HG02852 (cell line): Measurements from ENCODE around the gene TXNDC15.
"Not testable (repeated sequence)": the region's sequence is repeated elsewhere in the genome, so short reads cannot be mapped to it uniquely, and the experiment has no call there.

Experiments
- ATAC-seq: cut with Tn5 transposase; IDR thresholded peaks from one replicate; pipeline ENCODE4 v1.9.1; 2021; ENCODE audit warnings: mild to moderate bottlenecking, moderate library complexity; ENCODE audit not compliant: unreplicated experiment

TXNDC15 gene, protein sequence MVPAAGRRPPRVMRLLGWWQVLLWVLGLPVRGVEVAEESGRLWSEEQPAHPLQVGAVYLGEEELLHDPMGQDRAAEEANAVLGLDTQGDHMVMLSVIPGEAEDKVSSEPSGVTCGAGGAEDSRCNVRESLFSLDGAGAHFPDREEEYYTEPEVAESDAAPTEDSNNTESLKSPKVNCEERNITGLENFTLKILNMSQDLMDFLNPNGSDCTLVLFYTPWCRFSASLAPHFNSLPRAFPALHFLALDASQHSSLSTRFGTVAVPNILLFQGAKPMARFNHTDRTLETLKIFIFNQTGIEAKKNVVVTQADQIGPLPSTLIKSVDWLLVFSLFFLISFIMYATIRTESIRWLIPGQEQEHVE

DNA sequence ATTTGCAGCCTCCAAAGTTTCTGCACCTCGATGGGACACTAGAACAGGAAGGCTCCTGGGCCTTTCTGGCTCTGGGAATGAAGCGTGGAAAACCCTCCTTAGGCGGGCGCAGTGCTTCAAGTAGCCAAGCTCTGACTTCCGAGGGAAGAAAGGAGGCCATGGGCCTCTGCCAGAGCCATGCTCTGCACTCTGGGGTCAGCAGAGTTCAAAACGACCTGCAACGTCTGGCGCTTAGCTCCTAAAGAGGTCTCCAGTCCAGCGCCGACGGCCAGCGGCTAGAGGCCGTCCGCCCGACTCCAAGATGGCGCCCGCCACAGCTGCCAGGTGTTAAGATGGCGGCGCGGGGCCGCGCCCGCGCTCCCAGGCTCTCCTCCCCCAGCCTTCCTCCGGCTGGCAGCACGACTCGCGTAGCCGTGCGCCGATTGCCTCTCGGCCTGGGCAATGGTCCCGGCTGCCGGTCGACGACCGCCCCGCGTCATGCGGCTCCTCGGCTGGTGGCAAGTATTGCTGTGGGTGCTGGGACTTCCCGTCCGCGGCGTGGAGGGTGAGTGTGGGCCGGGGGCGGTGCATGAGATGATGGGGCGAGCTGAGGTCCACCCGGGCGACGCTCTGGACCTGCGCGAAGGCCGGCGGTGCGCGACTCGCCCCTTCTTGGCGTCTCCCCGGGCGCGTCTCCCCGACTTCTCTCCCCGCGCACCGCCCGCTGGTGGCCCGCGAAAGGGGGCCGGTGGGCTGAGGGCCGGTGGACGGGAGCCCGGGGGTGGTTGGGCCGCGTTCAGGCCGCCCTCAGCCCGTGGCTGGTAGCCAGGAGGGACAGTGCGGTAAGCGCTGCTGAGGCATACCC lies at the start of gene TXNDC15:
TXNDC15 (plus strand) TSS at position 385 of the 844 bp plus-strand sequence; CDS start at position 442, 57 bp downstream.
- ATAC-seq: peak; percentile 85

DNA sequence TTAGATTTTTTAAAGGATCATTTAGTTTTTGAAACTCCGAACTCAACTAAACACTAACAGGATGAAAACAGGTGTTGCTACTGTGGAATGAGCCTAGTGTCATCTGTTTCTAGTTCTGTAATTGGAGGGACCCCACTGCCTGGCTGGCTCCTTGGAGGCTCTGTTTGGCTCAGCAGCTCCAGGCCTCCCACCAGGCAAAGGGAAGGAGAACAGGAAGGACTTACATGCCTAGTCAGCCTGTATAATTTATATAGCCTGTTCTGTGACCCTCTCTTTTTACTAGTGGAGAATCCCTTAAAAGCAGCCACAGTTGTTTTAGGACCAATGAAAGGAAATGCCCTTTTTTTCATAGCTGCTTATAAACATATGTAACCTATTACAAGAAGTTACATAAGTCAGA lies 49.5 kb upstream of the TXNDC15 start:
- ATAC-seq: no peak

DNA sequence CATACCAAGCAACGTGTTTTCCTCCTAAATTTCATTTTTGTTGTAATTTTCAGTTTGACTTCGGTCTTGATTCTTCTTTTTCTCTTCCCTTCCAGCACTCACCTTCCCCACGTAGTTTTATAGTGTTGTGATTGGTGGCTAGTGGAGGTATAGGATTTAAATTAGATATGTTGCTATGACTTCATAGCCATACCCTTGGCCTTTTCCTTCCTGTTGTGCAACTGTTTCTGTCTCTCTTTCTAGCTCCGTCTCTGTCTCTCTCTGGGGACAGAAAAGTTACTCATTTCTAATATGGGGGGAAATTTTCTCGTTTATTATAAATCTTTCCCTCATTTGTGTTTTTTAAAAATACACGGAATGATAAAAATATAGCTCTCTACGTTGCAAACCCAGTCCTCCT lies 49.0 kb upstream of the TXNDC15 start:
- ATAC-seq: no peak

DNA sequence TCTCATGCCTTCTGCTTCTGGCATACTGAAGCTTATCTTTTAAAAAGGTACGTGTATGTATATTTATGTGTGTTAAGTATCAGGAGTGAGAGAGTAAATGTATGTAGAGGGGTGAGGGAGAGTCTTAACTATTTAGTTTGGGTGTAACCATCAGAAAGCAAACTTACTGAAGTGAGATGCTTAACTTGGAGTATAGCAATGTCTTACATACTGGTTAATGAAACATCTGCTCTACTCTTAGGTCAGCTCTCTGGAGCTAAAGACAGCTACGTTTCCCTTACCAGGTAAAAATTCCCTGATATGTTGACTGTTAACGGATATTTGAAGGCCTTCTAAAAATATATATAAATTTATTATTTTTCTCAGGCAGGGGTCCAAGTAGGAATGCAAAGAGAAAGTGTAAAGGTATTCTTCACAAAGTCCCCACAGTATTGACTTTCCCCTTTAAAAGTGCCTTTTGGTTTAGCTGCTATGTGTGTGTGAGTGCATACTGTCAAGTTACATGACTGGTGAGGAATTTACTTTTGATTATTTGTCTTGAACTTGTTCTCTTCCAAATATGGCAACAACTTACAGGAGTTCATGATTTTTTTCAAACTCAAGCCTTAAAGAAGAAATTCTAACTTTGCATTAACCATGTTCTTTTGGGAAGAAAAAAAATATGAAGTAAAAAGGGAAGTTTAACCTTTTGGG lies 40.7 kb upstream of the TXNDC15 start:
- ATAC-seq: no peak

DNA sequence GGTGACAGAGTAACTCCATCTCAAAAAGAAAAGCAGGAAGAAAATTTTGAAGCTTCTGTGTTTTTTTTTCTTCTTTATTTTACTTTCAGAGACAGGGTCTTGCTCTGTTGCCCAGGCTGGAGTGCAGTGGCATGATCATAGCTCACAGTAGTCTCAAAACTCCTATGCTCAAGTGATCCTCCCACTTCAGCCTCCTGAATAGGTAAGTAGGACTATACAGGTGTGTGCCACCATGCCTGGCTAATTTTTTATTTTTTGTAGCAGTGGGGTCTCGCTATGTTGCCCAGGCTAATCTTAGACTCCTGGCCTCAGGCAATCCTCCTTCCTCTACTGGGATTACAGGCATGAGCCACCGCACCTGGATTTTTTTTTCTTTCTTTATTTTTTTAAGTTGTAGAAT lies 38.5 kb upstream of the TXNDC15 start:
- ATAC-seq: no peak

DNA sequence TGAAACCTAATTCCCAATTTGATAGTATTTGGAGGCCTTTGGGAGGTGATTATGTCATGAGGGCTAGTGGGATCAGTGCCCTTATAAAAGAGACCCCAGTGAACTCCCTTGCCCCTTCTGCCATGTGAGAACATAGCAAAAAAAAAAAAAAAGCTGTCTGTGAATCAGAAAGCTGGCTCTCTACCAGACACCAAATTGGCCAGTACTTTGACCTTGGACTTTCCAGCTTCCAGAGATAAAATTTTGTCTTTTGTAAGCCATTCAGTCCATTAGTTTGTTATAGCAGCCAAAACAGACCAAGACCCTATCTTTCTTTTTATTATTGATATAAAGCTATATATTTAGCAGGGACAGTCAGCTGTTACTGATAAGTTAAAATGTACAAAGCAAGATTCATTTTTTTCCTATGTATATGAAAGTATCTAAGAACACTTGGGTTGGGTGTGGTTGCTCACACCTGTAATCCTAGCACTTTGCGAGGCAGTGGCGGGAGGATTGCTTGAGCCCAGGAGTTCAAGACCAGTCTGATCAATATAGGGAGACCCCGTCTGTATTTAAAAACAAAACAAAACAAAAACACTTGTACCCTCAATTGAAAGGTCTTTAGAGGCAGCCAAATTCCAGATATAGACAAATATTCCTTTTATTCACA lies 36.5 kb upstream of the TXNDC15 start:
- no peak for ATAC-seq

DNA sequence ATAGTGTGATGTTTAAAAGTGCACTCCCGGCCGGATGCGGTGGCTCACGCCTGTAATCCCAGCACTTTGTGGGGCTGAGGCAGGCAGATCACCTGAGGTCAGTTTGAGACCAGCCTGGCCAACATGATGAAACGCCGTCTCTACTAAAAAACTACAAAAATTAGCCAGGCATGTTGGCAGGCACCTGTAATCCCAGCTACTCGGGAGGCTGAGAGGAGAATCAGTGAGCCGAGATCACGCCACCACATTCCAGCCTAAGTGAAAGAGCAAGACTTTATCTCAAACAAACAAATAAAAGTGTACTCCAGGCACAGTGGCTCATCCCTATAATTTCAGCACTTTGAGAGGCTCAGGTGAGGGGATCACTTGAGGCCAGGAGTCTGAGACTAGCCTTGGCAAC lies 35.8 kb upstream of the TXNDC15 start:
- not testable (repeated sequence) for ATAC-seq

DNA sequence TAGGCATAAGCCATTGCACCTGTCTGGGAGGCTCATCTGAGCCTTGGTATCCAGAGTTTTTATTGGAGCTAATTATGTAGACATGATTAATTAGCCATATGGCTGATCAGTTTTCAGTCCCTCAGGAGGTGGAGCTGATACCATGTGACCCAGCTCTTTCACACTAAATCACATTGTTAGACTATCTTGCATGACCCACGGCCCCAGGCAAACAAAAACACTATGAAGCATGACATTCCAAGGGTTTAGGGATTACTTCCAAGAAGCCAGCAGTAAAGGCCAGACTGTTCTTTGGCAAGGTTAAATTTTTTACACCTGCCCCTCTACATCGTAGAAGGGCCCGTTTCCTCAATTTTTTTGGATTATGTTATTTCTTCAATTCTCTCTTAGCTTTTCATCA lies 33.4 kb upstream of the TXNDC15 start:
- no peak for ATAC-seq

DNA sequence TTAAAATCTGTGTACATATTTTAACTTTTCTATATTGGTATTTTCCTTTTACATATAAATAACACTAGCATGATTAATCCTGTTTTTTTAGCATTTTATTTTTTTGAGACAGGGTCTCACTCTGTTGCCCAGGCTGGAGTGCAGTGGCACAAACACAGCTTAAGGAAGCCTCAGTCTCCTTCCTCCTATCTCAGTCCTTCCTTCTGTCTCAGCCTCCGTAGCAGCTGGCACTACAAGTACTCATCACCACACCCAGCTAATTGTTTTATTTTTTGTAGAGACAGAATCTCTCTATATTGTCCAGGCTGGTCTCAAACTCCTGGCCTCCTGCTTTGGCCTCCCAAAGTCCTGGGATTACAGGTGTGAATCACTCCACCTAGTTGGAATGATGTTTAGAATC lies 29.9 kb upstream of the TXNDC15 start:
- no peak for ATAC-seq

DNA sequence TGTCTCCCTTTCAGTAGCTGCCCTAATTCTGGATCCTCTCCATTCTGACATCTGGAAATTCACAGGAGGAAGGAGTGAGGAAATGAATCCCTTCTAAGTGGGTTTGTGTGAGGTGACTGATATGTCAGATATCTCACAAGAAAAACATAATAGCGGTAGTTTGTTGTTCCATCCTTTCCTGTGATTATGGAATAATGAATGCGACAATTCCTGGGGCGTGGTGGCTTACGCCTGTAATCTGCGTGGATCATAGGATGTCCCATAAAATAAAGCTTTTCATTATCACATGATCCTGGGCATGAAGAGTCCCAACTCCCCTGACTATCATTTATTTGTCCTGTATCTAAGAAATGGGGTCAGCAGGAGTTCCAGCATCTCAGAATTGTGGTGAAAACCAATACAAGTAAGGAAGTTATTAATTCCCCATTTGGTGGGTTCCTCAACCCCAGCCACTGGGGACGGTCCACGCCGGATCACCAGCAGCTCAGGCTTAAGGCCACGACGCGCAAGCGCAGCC lies 28.8 kb upstream of the TXNDC15 start:
- no peak for ATAC-seq

DNA sequence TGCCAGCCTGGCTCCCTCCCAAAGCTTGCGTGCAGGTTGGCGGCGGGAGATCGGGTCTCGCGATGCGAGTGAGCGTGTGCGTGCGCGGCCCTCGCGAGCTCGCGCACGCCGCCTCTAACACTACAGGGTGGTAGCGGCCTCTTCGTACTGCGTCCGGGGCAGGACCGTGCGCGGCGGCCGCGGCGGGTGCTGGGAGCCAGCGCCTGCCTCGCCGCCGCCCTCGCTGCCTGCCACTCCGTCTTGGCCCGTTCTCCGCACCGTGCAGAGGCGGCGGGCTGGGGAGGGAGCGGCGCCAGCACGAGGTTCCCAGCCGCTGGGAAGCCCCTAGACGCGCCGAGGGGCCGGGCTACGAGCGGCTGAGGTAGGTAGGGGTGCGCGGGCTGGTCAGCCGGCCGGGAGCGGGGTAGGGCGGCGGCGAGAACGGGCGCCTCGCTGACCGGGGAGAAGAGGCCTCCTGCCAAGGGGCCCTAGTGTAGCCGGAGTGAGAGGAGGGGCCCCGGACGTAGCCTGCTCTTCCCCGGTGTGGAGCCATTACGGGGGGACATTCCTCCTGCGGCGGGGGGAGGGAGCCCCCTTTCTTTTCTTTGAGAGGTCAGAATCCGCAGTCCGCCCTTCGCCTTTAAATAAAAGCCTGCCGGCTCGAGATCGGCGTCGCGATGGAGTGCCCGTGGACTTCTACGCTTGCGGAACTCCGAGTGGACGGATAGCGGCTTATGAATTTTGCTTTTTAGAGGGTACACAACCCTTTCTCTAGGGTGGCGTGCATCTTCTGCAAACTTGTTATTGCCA lies 28.1 kb upstream of the TXNDC15 start, which contains the start of gene C5orf24:
C5orf24 (plus strand) TSS at position 117 of the 789 bp plus-strand sequence. CDS start 8,933 bp downstream, outside the sequence.
- peak; percentile 94 for ATAC-seq

DNA sequence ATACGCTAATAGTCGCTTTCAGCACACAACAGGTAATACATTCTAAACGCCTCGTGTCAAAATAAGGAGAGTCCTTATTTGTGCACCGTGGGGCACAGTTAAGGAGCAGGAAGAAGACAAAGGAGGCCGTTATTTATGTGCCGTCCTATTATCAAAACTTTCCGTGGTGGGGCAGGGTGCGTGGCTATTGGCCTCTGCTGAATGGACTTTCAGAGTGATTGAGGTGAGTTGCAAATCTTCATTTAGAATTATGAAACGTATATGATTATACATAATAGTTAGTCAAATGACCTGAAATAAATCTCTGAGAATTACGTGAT lies 27.6 kb upstream of the TXNDC15 start:
- no peak for ATAC-seq

DNA sequence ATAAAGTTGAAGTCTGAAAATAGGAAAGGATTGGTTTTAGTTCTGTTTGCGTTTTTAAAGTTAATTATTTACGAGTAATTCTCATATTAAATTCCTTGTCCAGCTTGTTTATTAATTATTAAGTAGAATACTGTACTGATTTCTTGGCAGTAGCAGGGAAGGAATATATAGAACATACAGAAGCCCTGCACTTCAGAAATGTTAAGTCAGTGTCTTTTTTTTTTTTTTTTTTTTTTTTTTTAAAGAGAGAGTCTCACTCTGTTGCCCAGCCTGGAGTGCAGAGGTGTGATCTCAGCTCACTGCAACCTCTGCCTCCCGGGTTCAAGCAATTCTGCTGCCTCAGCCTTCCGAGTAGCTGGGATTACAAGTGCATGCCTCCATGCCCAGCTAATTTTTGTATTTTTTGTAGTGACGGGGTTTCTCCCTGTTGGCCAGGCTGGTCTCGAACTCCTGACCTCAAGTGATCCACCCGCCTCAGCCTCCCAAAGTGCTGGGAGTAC lies 24.7 kb upstream of the TXNDC15 start:
- ATAC-seq: not testable (repeated sequence)

DNA sequence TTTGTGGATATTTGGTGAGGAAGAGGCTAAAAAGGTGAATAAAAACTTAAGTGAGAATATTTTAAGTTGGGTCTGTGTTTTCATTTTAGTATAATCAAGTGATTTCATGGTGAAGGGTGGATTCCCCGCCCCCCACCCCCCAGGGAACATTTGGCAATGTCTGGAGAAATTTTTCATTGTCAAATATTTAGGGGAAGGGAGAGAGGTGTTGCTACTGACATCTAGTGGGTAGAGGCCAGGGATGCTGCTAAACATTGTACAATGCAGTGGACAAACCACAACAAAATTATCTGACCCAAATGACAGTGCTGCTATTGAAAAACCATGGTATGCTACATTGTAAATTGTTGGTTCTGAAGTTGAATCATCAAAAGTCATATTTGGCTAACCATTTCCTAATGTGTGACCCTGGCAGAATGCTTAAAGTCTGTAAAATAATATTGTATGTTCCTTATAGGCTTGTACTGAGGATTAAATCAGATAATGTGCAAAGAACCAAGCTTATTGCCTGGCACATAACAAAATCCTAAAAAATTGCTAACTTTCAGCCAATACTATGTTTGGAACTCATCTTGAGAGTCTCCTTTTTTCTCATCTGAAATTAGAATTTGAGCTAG lies 22.8 kb upstream of the TXNDC15 start:
- ATAC-seq: no peak

DNA sequence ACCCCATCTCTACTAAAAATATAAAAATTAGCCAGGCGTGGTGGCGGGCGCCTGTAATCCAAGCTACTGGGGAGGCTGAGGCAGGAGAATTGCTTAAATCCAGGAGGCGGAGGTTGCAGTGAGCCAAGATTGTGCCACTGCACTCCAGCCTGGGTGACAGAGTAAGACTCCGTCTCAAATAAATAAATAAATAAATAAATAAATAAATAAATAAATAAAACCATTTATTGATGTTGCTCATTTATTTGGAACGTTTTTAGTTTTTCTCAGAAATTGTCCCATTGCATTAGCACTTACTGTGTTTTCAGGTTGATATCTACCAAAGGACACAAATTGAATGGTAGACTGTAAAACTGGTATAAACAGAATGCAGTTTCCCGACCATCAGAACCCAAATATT lies 17.7 kb upstream of the TXNDC15 start:
- not testable (repeated sequence) for ATAC-seq

DNA sequence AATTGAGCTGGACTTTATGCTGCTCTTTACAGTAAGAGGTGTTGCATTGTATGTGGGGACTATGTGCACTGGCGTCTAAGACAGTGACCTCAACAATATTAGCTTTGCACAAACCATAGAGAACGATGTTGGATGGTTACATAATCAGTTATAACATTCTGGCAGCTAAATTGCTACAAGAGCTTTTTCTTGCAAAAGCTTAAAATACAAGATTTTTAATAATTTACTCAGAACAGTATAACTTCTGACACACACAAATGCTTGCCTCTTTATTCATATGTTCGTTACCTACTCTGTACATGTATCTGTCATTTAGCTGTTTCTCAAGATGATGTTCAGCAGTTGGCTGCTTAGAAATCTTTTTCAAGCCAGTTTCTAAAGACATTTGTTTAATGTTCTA lies 16.8 kb upstream of the TXNDC15 start:
- no peak for ATAC-seq

DNA sequence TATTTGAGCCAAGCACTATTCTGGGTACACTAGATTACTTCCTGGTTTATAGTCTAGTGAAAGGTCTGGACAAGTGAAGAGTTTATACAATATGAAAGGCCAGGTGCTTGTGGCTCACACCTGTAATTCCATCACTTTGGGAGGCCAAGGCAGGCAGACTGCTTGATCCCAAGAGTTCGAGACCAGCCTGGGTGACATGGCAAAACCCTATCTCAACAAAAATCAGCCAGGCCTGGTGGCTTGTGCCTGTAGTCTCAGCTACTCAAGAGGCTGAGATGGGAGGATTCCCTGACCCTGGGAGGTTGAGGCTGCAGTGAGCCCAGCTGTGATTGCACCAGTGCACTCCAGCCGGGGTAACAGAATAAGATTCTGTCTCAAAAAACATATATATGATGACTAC lies 9.5 kb upstream of the TXNDC15 start:
- no peak for ATAC-seq

DNA sequence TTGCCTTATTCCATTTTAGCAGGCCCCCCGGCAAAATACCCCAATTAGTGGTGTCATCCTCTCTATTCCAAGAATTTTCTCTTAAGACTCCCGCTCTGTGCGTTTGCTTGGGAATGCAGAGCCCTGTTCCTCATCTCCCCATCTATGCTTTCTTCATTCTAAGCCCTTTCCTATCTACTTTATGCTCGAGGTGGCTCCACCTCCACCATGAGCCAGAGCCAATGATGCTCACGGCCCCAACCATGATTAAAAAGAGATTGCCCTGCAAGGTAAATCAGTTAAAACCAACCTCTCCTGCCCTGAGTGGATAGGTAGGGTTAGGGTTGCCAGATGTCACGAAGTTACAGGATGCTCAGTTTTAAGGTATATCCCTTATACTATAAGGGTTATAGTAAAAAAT lies 677 bp upstream of the TXNDC15 start:
- ATAC-seq: no peak
